Activated CD4-positive, CD25-positive, alpha-beta regulatory T cell treated with anti-CD3 and anti-CD28 coated beads, Interleukin-2, amount 50 U/mL, for 24 hours (primary cell): ENCODE data around the gene UTP25.

ENCODE experiments used
- ATAC-seq, 2 donors: fragments of 150-1000 bp; cut with Tn5 transposase; one replicate each; pipeline ENCODE4 v1.10.0; 2021; ENCODE audit warnings: mild to moderate bottlenecking in 1 of 2, moderate library complexity in 1 of 2

The UTP25 gene

GRCh38 chr1:209805875-209806760 is 21.7 kb upstream of the UTP25 start, which contains the start of gene IRF6:
TSS of gene IRF6 (minus strand) at chr1:209806142. CDS start at chr1:209801413, 4,729 bp downstream.
- ATAC-seq, result peak; percentile 72 to 78

GRCh38 chr1:209807509-209807908 is 20.3 kb upstream of the UTP25 start:
- ATAC-seq, result no peak

- ATAC-seq, result no peak
Measured at GRCh38 chr1:209808059-209808581, 19.7 kb upstream of the UTP25 start.

- ATAC-seq, result no peak
Measured at GRCh38 chr1:209809611-209810010, 18.2 kb upstream of the UTP25 start.

- ATAC-seq, result no peak
Measured at GRCh38 chr1:209810783-209811182, 17.0 kb upstream of the UTP25 start.

- ATAC-seq, result no peak
Measured at GRCh38 chr1:209813902-209814301, 13.9 kb upstream of the UTP25 start.

GRCh38 chr1:209815490-209815889 is 12.3 kb upstream of the UTP25 start:
- ATAC-seq, result no peak

- ATAC-seq, result no peak
Measured at GRCh38 chr1:209815931-209816341, 11.8 kb upstream of the UTP25 start.

GRCh38 chr1:209816923-209817322 is 10.8 kb upstream of the UTP25 start:
- ATAC-seq, result no peak

- ATAC-seq, result no peak
Measured at GRCh38 chr1:209817691-209818090, 10.1 kb upstream of the UTP25 start.

GRCh38 chr1:209819058-209819457 is 8.7 kb upstream of the UTP25 start:
- ATAC-seq, result no peak

- ATAC-seq, result no peak
Measured at GRCh38 chr1:209820986-209821385, 6.8 kb upstream of the UTP25 start.

GRCh38 chr1:209822706-209823105 is 5.1 kb upstream of the UTP25 start:
- ATAC-seq, result no peak

- ATAC-seq, result peak in 1 of 2 donors; percentile 36
Measured at GRCh38 chr1:209823143-209824041, 4.4 kb upstream of the UTP25 start.

GRCh38 chr1:209825591-209826434 is 2.0 kb upstream of the UTP25 start:
- ATAC-seq, result no peak

GRCh38 chr1:209829716-209830115 is 1.9 kb downstream of the UTP25 start:
- ATAC-seq, result no peak

GRCh38 chr1:209830722-209831121 is 3.0 kb downstream of the UTP25 start:
- no peak for ATAC-seq

- ATAC-seq, result no peak
Measured at GRCh38 chr1:209831615-209832014, 3.8 kb downstream of the UTP25 start.

GRCh38 chr1:209835782-209836298 is 8.1 kb downstream of the UTP25 start:
- ATAC-seq, result peak; percentile 51 to 52

GRCh38 chr1:209837671-209838070 is 9.9 kb downstream of the UTP25 start:
- no peak for ATAC-seq

GRCh38 chr1:209838537-209838936 is 10.8 kb downstream of the UTP25 start:
- ATAC-seq, result no peak
